HepG2 (cell line): ENCODE measurements around the gene ACTN1. TPM values are rescaled to one million over a fixed set of nuclear protein-coding genes. Genes with fewer than 3 reads are reported as not detected.

Experiments used
- ATAC-seq: fragments of 200-7000 bp; cut with Tn5 transposase; 3 replicates; pipeline ENCODE4 v1.9.1; 2020; ENCODE audit warnings: mild to moderate bottlenecking, moderate library complexity
- BruUV-seq: library from RNA; stranded (reverse); fragments of 400-500 nt; replicated peaks from 2 replicates; lab custom pipeline; 2021; lab: Mats Ljungman, UMichigan
- CTCF ChIA-PET: fragments of 300-600 bp; formaldehyde crosslinking; extraction: SDS; loops from one replicate; lab custom pipeline; 2021; ENCODE audit warnings: low total read pairs, inconsistent platforms, low intra/inter-chr PET ratio; lab: Yijun Ruan, JAX
- POLR2A ChIA-PET: fragments of 350-600 bp; sonication (Branson Sonifier 250); formaldehyde crosslinking; loops from one replicate; lab custom pipeline; 2020; ENCODE audit warnings: antibody characterized with exemption, inconsistent platforms; lab: Yijun Ruan, JAX
- DNase-seq: peaks from one replicate; pipeline ENCODE4 v3.0.0-alpha.2; 2015; ENCODE audit warnings: low spot score
- FAIRE-seq: peaks from 3 replicates; lab custom pipeline; 2011; peaks lifted over from hg19 to GRCh38; lab: Jason Lieb, UNC
- H2AFZ ChIP-seq: one replicate; pipeline ENCODE4 v1.6.1; 2011; ENCODE audit warnings: low read length, inconsistent platforms
- H3K27ac ChIP-seq: fragments of 300-600 bp; 3 replicates; pipeline ENCODE4 v1.8.0; 2011; ENCODE audit warnings: mixed run types, mild to moderate bottlenecking, mixed read lengths, low read length, inconsistent platforms; ENCODE audit not compliant: insufficient read depth; ENCODE audit errors: extremely low read length
- H3K27me3 ChIP-seq, 2 experiments: fragments of 200-600 bp in 1 of 2; 2 replicates in 1 of 2; 3 replicates in 1 of 2; pipeline versions ENCODE4 v1.6.0 to v1.8.0; 2011; ENCODE audit warnings: low read length in 2 of 2, mild to moderate bottlenecking in 2 of 2, moderate library complexity in 2 of 2, inconsistent platforms in 1 of 2; ENCODE audit not compliant: insufficient read depth in 2 of 2, control insufficient read depth in 1 of 2
- H3K36me3 ChIP-seq, 2 experiments: fragments of 200-600 bp in 1 of 2; replicated peaks in 1 of 2; 2 replicates in 1 of 2; 3 replicates in 1 of 2; pipeline versions ENCODE4 v1.5.1 to v1.8.0; 2011; ENCODE audit warnings: low read length in 2 of 2, inconsistent platforms in 1 of 2; ENCODE audit not compliant: insufficient read depth in 2 of 2, control insufficient read depth in 1 of 2
- H3K4me1 ChIP-seq: 2 replicates; pipeline ENCODE4 v1.5.1; 2012; ENCODE audit warnings: low read length, inconsistent platforms; ENCODE audit not compliant: insufficient read depth
- H3K4me2 ChIP-seq: 2 replicates; pipeline ENCODE4 v1.6.0; 2011; ENCODE audit warnings: low read depth, low read length, inconsistent platforms
- H3K4me3 ChIP-seq, 3 experiments: fragments of 200-600 bp in 1 of 3; sonication (generic), shearing (Covaris generic) in 1 of 3; replicated peaks in 1 of 3; 2 replicates each; pipeline ENCODE4 v1.5.1; 2011 to 2016; ENCODE audit warnings: low read length in 3 of 3, inconsistent platforms in 2 of 3, low read depth in 2 of 3, mild to moderate bottlenecking in 2 of 3, control low read depth in 1 of 3, mixed read lengths in 1 of 3; ENCODE audit not compliant: insufficient read depth in 1 of 3
- H3K79me2 ChIP-seq: one replicate; pipeline ENCODE4 v1.6.1; 2011; ENCODE audit warnings: low read length, inconsistent platforms; ENCODE audit not compliant: insufficient read depth
- H3K9ac ChIP-seq: 2 replicates; pipeline ENCODE4 v1.6.0; 2011; ENCODE audit warnings: mild to moderate bottlenecking, low read depth, low read length, inconsistent platforms; ENCODE audit not compliant: insufficient read depth
- H3K9me3 ChIP-seq: 2 replicates; pipeline ENCODE4 v1.5.1; 2012; ENCODE audit warnings: mild to moderate bottlenecking, low read length
- H4K20me1 ChIP-seq: 2 replicates; pipeline ENCODE4 v1.6.0; 2011; ENCODE audit warnings: inconsistent platforms, mild to moderate bottlenecking, low read length, moderate library complexity; ENCODE audit not compliant: insufficient read depth
- ATF2 ChIP-seq: sonication (generic); formaldehyde crosslinking; IDR thresholded peaks from 2 replicates; pipeline ENCODE4 v1.4.0; 2020; ENCODE audit warnings: missing genetic modification reagents
- DDIT3 ChIP-seq: sonication (generic); formaldehyde crosslinking; IDR thresholded peaks from 2 replicates; pipeline ENCODE4 v1.4.0; 2020; ENCODE audit warnings: mild to moderate bottlenecking, missing genetic modification reagents
- JUNB ChIP-seq: sonication (generic); formaldehyde crosslinking; IDR thresholded peaks from 2 replicates; pipeline ENCODE4 v1.8.0; 2022; ENCODE audit warnings: missing genetic modification reagents, mild to moderate bottlenecking, borderline replicate concordance
- SAP130 ChIP-seq: IDR thresholded peaks from 2 replicates; pipeline ENCODE4 v1.6.1; 2016; ENCODE audit warnings: low read depth
- SETDB1 ChIP-seq: sonication (generic); formaldehyde crosslinking; IDR thresholded peaks from 2 replicates; pipeline ENCODE4 v1.5.1; 2020; ENCODE audit warnings: missing genetic modification reagents, mild to moderate bottlenecking, borderline replicate concordance
- ZBTB34 ChIP-seq: sonication (generic); formaldehyde crosslinking; IDR thresholded peaks from 2 replicates; pipeline ENCODE4 v1.8.0; 2022; ENCODE audit warnings: mild to moderate bottlenecking, missing genetic modification reagents
- ZFP41 ChIP-seq: sonication (generic); formaldehyde crosslinking; IDR thresholded peaks from 2 replicates; pipeline ENCODE4 v1.4.0; 2020; ENCODE audit warnings: mild to moderate bottlenecking, missing genetic modification reagents, borderline replicate concordance
- ZMYM4 ChIP-seq: sonication (generic); formaldehyde crosslinking; IDR thresholded peaks from 2 replicates; pipeline ENCODE4 v1.8.1; 2023; ENCODE audit warnings: mild to moderate bottlenecking, missing genetic modification reagents
- WGBS: methylation state at CpG from one replicate; pipeline ENCODE4 v1.1.6; 2017; ENCODE audit warnings: low lambda C conversion rate; 5-methylcytosine and 5-hydroxymethylcytosine counted together
- in situ Hi-C: cut with HindIII; loops from 2 replicates; pipeline ENCODE4 v1.10.0; 2017; ENCODE audit warnings: low pct_unique_long_range_greater_than_20kb; ENCODE audit not compliant: extremely low pct_ligation_motif_present
- intact Hi-C: fragments of 100-400 bp; cut with micrococcal nuclease; formaldehyde crosslinking; loops from one replicate; pipeline ENCODE4 v1.10.0; 2022; ENCODE audit not compliant: unreplicated experiment
- polyA plus RNA-seq, 8 experiments: library from polyadenylated mRNA; depleted of rRNA in 3 of 8; stranded (reverse) in 7 of 8; unstranded in 1 of 8; fragments of >200 nt; fragmentation: Illumina TruSeq in 4 of 8; extraction: Trizol in 4 of 8; gene quantifications; 2 replicates each; pipeline versions ENCODE4 v1.2.1 to v1.2.3, GENCODE V29; 2011 to 2016; ENCODE audit warnings: low read depth in 4 of 8, missing spikeins in 1 of 8, mixed read lengths in 1 of 8; ENCODE audit not compliant: insufficient read depth in 1 of 8
- total RNA-seq, 5 experiments: library from RNA; depleted of rRNA; stranded (reverse); fragments of >200 nt; fragmentation: Illumina TruSeq; extraction: Trizol; gene quantifications; 2 replicates each; pipeline ENCODE4 v1.2.3, GENCODE V29; 2016; ENCODE audit warnings: low read depth in 1 of 5

Gene ACTN1
- total and polyA plus RNA-seq, 2 of the 13 experiments (the other 11 are each of a cell fraction or from before 2014, with no cell fraction given) = 58.6 to 162 TPM

GRCh38 chr14:68913516-68913915 is 65.6 kb downstream of the ACTN1 start:
- ATAC-seq (no peak), DNase-seq (no peak), FAIRE-seq (no peak)
- Histone ChIP-seq H2AFZ (no peak overlapping the region), H3K9ac (no peak overlapping the region), H3K79me2 (peaks cover 8% of the 10 kb centered on the region), H3K4me1 (peaks cover 26% of the 10 kb centered on the region), H3K27ac (no peak overlapping the region), H4K20me1 (0 out of 2 replicates have a peak, but pooled peaks cover 9% of the 10 kb centered on the region), H3K4me2 (no peak overlapping the region), H3K36me3 (peaks cover 34 to 72% of the 10 kb centered on the region in 2 experiments), H3K27me3 (no peaks in the 10 kb centered on the region), H3K4me3 (no peak overlapping the region), H3K9me3 (no peaks in the 10 kb centered on the region)
- intact Hi-C loops (loop anchor here (5.0 kb wide), 2 partner anchors 64 to 179 kb away; partner anchors contain the start of gene ACTN1), in situ Hi-C loops (no loop called here)
- CTCF ChIA-PET = interaction anchor here (1.3 kb wide), 1 partner anchor 89 kb away, joined by 4 read pairs; no protein-coding TSS in a partner anchor
- BruUV-seq = no TSS peak
- TF ChIP-seq ZMYM4 (CRISPR knock-in tag) (no peak), ATF2 (CRISPR knock-in tag) (no peak), SETDB1 (CRISPR knock-in tag) (no peak), ZFP41 (CRISPR knock-in tag) (no peak), JUNB (no peak), ZBTB34 (CRISPR knock-in tag) (no peak), DDIT3 (CRISPR knock-in tag) (no peak), SAP130 (CRISPR knock-in tag) (no peak)
- POLR2A ChIA-PET = no interaction called here
- 100% methylated on average over 2 of the region's 3 CpGs for WGBS
